ENCODE results near the gene PRKCB. TPM values are rescaled to one million over a fixed set of nuclear protein-coding genes. Genes with fewer than 3 reads are reported as not detected.
"Not testable (repeated sequence)": the region's sequence is repeated elsewhere in the genome, so short reads cannot be mapped to it uniquely, and the experiment has no call there.

The PRKCB gene
- total RNA-seq, 1 experiment from 2014 or later, result 2.0 TPM

DNA sequence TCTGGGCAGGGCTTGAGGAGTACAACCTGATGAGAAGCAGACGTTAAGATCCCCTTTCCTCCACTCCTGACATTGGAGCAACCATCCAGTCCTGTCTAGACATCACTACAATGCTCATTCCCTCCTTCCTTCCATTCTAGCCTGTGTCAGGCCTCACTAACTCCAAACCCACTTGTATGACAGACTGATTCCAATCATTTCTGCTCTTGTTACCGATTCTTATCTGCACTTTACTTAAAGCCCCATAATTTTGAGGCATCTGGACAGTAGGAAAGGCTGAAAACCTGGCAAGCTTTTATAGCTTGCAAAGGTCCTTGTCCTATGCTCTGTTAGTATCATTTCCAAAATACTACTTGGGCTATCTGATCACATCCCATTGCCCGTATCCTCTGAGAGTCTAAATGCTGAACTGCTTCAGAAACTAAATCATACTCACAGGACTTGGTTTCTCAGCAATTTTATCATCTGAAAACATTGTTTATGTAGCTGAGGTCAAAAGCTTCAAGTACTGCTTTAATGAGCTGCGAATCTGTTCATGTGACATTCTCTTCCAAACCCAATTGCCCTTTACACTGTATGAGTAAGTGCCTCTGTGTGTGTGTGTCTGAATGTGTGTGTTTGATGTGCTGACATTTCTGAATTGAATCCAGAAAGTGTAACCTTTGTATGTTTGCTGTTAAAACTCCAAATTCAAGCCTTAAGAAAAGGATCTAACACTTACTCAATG, 363.2 kb downstream of the PRKCB start:
- DNase-seq (ENCODE audit: extremely low read depth, low read depth), result peak; percentile 7

DNA sequence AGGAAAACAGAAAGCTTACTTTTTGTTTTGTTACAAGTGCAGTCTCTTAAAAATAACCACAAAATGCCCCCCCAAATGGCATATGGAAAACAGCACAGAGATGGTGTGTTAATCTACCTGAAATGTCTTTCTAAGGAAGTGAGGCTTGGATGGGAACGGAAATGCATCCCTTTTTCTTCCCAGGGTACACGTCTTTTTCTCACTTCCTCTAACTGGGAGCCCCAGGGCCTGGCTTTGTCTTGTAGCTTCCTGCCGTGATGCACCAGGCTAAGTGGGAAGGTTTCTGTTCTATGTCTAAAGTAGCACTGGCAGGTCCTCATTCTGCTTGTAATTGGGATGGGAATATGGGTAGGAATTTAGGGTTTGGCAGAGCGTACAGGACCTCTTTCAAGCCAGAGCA, 367.9 kb downstream of the PRKCB start:
- no peak for DNase-seq (ENCODE audit: extremely low read depth, low read depth)

DNA sequence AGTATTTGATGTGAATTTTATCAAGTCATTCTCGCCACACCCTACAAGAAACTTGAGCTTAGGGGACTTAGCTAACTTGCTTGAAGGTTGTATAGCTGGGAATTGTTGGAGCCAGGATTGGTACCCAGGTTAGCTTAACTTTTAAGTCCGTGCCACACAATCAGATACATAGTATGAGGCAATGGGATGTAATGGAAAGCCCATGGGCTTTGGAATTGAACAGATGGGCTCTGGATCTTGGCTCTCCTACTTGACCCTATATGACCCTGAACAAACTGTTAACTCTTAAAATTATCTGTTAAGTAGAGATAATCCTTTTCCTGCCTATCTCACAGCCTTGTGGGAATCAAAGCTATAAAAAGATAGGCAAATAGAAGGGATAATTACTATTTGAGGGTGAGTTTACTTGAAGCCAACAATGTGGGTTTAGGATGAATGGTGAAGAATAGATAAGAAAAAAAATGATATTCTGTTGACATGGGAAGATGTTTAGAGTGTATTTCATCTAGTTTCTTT, 368.4 kb downstream of the PRKCB start:
- DNase-seq (ENCODE audit: extremely low read depth, low read depth), result no peak

DNA sequence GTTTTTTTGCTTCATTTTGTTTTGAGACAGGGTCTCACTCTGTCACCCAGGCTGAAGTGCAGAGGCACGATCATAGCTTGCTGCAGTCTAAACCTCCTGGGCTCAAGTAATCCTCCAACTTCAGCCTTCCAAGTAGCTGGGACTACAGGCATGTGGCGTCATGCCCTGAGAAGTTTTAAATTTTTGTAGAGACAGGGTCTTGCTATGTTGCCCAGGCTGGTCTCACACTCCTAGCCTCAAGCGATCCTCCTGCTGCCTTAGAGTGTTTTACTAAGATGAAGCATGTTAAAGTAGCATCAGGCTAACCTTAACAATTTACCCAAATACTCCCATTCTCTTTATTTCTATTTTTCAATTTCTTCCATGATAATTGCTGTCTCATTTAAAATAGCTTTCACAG, 371.1 kb downstream of the PRKCB start:
- no peak for DNase-seq (ENCODE audit: extremely low read depth, low read depth)

DNA sequence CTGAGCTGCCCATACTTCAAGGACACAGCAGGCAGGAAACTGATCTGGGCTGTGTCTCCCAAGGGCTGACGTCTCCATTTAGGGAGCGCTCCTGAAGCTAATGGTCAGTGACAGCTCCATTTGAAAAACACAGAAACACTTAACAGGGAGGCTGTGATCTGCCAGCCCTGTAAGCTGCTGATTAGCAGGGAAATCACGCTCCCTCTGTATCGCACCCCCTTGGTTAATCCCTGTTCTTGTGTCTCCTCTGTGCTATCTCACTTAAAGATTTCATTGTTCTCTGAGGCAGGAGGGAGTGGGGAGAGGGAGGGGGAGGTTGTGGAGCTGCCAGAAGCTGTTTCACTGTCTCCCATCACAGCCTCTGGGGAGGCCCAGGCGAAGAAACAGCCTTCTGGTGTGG, 372.9 kb downstream of the PRKCB start:
- no peak for DNase-seq (ENCODE audit: extremely low read depth, low read depth)

DNA sequence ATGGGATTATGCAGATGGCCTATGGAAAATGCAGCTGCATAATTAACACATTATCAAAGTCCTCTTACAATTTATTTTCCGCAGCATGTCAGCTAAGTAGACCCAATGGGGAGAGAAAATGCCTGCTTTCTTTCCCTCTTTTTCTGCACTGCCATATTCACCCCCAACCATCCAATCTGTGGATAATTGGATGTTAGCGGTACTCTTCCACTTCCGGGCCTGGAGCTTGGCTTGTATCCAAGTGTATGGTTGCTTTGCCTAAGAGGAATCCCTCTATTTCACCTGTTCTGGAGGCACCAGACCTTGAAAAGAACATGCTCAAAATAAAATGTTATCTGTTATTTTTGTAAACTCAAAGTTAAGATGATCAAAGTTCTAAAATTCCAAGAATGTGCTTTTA, 379.2 kb downstream of the PRKCB start:
- DNase-seq (ENCODE audit: extremely low read depth, low read depth), result no peak

DNA sequence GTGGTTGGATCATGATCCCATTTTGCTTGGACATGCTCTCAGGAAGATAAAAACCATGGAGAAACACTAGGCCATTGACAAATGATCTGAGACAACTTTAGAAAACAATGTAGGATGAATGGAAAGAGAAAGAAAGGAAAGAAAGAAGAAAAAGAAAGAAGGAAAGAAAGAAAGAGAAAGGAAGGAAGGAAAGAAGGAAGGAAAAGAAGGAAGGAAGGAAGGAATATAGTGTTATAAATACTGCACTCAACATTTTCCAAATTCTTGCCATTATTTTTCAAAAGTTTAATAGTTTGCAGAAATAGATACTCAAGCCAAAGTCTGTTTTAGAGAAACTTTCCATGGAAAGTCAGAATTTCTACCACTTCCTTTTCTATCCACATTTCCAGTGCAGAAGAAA, 381.2 kb downstream of the PRKCB start:
- DNase-seq (ENCODE audit: extremely low read depth, low read depth), result no peak

DNA sequence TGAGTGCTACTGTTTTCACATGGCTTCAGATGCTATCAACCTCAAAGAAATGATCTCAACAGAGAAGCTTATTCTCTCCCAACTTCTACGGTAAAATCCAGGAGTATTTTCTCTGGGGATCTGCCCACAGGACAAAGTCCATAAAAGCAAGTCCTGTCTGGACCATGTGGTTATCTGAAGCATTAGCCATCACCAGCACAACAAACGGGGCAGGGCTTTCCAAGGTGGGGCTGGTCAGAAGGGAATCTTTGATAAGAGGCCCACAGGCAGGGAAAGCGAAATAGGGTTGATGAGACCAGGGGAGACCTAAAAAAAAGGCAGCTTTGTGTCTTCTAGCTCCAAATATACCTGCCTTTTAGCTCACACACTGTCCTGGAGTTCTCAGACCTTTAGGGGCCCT, 381.7 kb downstream of the PRKCB start:
- DNase-seq (ENCODE audit: extremely low read depth, low read depth), result no peak

DNA sequence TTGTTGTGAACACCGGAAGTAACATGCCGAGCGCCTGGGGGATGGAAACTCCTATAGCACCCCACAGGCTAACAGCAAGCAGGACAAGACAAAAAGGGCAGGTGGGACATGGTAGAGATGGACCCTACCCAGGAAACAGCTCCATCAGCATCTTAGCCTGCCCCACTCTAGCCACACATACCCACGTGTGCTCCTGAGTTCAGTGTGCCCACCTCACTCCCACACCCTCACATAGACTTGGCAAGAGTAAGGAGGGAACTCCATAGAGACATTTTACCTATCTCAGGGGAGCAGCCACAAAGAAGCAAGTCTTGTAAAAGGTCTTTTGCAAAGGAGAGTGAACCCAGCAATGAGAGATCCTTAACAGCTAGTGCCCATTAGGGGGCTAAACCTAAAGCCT, 382.5 kb downstream of the PRKCB start:
- DNase-seq (ENCODE audit: extremely low read depth, low read depth), result no peak

DNA sequence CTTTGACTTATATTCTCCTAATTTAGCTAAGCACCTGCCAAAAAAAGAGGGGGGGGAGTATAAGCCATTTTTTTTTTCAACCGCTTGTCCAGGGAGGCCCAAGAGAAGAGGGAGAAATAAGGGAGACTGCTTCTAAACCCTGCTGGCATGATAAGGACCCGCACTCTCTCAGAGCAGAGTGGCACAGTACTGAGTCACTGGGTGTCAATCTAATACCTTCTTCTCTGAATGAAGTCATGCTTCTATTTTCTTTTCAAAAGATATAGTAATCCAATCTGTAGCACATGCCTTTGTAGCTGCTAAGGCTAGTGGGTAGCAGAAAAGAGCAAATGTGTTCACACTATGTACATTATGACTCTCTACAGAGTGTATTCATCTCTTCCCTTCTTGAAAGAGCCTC, 385.4 kb downstream of the PRKCB start:
- no peak for DNase-seq (ENCODE audit: extremely low read depth, low read depth)

DNA sequence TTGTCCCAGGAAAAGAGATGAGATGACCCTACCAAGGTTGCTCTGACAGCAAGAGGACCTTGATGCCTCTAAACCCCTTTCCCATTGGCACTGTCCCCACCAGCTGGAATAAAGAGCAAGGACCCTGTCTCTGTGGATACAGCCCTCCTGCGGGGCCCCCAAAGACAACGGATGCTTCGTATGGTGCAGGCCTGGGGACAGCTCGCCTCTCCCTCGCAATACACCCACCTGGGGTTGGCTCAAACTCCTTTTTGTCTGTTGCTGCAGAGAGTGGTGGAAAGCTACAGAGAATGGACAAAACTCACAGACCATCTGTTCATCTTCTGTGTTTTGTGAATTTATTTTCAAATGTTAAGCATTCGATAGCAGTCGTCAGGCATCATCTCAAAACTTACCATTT, 392.7 kb downstream of the PRKCB start:
- DNase-seq (ENCODE audit: extremely low read depth, low read depth), result no peak

DNA sequence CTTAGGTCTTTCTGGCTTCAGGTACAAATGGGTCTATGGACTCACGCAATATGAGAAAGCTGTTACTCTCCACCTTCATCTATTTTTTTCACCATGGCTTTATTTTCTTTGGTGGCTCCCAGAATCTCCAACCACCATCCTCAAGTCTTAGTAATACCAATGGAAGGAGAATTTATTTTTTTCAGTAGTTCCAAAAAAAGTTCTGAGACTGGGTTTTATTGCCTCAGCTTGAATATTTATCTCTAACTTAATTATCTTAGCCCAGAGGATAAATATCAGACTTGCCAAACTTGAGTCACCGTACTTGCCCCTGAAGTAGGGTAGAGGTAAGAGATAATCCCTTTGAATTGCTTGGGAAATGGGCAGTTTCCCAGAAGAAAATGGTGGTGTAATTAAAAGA, 397.2 kb downstream of the PRKCB start:
- no peak for DNase-seq (ENCODE audit: extremely low read depth, low read depth)

DNA sequence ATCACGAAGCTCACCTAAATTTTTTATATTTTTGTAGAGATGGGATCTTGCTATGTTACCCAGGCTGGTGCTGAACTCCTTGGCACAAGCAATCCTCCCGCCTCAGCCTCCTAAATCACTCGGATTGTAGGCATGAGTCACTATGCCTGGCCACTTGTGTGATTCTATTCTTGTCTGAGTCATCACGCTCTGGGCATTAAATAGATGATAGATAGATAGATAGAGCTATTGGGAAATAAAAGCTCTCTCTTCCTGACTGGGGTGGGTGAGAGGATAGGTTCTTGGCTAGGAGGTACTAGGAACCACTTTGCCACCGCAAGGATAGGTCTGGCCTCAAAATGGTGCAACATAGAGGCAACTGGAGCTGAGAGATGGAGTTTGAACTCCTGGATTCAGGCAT, 399.0 kb downstream of the PRKCB start:
- no peak for DNase-seq (ENCODE audit: extremely low read depth, low read depth)

DNA sequence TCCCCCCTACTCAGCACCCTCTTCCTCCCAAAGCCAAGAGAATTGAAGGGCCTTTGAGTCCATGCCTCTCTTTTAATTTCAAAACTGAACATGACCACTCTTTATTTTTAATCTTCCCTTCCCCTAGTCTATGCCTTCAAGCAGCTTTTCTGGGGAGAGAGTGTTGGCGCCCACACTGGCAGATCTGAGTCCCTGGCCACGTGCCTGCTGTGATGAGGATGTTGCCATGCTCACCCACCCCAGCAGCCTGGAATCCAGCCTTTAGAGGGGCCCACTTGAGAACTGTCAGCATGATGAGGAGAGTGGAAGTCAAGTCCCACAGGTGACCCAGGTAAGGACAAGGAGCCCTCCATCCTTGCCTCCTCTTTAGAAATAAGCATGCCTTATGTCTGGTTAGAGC, 400.0 kb downstream of the PRKCB start:
- no peak for DNase-seq (ENCODE audit: extremely low read depth, low read depth)

DNA sequence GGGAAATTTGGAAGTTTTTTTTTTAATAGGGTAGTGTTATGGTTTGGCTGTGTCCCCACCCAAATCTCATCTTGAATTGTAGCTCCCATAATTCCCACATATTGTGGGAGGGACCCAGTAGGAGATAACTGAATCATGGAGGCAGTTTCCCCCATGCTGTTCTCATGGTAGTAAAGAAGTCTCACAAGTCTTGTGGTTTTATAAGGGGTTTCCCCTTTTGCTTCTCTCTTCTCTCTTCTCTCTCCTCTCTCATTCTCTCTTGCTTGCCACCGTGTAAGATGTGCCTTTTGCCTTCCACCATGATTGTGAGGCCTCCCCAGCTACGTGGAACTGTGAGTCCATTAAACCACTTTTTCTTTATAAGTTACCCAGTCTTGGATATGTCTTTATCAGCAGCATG, 403.1 kb downstream of the PRKCB start:
- DNase-seq (ENCODE audit: extremely low read depth, low read depth), result not testable (repeated sequence)

DNA sequence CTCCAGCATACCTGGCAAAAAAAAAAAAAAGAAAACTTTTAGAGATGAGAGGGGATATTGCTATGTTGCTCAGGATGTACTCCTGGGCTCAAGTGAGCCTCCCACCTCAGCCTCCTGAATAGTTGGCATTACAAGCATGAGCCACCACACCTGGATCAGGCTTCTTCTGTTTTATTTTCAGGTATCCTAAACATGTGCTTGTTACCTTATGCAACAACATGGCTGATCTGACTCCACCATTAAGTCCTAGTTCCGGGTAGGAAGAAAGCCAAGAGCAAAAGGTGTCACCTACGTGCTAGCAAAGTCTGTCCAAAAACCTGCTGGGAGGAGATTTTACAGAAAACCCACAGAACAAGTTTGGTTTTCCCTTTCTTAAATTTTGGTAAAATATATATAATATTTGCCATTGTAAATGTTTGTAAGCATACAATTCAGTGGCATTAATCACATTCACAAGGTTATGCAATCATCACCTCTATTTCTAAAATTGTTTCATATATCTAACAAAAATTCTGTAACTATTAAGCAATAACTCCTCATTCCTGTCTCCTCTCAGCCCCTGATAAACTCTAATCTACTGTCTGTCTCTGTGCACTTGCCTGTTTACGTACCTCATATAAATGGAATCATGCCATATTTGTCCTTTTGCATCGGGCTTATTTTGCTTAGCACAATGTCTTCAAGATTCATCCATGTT, 411.3 kb downstream of the PRKCB start:
- no peak for DNase-seq (ENCODE audit: extremely low read depth, low read depth)

DNA sequence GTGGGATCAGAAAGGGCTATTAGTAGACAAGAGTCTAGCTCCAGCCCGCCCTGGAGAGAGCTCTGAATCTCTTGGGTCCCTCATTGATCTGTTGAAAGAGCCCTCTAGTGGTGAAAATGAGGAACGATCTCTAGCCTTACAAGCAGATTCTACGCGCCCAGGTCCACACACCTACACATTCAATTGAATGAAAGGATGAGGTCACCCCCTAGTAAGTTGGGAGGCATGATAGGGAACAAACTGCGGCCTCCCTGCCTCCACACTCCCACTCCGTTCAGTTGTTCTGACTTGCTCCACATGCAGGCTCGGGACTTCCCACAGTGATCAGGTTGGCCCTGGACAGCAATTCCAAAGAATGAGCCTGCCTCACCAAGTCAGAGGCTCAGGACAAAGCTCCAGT, 417.4 kb downstream of the PRKCB start:
- DNase-seq (ENCODE audit: extremely low read depth, low read depth), result peak; percentile 47

DNA sequence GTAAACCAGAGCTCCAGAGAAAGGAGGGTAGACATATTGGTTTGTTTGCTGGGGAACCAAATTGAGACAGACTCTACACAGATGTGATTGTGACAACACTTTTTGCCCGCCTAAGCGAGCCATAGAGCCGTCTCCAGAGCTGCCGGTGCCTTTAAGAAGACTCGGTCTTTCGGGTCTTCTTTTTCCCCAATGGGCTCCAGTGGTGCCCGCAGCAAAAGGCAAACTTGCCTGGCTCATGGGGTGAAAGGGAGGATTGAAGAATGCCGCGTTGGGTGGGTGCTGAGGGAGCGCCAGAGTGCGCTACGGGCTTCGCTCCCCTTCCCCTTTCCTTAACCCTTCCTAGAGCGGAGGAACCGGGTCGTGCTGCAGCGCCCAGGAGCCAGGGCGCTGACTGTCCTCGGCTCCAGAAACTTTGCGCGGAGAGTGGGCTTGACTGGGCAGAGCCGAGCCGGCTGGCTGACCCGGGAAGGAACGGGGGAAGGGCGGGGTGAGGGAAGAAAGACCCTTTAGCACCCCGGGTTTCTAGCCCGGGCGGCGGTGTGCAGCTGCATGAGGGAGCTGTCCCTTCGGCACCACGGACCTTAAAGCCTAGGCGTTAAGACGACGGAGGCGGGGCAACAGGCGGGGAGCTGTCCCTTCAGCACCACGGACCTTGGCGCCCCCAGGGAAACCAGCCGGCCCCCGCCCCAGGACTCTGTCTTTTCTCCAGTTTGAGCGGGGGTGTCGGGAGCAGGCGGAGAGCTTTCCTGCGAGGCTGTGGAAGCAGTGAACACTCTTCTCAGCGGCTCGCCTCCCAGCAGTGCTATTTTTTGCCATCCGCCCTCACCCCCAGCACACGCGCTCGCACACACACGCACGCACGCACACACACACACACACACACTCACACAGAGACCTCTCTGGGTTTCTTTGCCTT, 419.9 kb downstream of the PRKCB start, which contains the start of gene CACNG3:
Gene CACNG3, plus strand, starts transcription at position 880 of the 916 bp plus-strand sequence. CDS start 420 bp downstream, outside the sequence.
- DNase-seq (ENCODE audit: extremely low read depth, low read depth), result peak; percentile 48

DNA sequence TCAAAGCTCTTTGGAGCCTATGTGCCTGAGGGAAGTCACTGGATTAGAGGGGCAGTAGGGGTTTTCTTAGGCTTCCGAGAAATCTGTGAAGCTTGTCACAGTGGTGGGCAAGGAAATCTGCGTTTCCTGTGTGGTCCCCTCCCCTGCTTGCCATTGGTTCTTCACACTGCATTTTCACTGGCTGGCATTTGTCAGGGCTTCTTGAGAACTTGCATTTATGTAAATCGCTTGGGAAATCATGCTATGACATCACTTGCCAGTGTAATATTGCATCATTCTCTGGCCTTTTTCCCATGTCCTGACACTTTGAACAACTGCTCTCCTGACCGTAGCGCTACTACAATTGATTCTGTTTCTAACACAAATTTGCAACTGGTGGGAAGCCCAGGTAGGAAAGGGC, 422.2 kb downstream of the PRKCB start:
- DNase-seq (ENCODE audit: extremely low read depth, low read depth), result no peak

DNA sequence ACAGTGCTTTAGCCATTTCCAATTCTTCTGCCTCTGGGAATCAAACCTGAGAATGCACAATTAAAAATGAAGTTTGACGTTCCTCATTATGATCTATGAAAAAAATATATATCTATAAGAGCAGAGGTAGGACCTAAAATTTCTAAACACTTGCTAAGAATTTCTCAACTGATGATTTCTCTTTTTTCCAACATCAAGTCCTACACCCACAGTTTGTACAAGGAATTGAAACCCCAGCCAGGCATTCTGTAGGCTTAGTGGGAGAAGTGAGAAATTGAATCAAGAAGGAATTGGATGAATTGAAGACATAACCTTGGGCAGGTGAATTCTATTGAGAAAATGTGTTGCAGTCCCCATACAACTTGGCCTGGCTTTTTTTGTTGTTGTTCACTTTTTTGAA, 423.0 kb downstream of the PRKCB start:
- DNase-seq (ENCODE audit: extremely low read depth, low read depth), result no peak

DNA sequence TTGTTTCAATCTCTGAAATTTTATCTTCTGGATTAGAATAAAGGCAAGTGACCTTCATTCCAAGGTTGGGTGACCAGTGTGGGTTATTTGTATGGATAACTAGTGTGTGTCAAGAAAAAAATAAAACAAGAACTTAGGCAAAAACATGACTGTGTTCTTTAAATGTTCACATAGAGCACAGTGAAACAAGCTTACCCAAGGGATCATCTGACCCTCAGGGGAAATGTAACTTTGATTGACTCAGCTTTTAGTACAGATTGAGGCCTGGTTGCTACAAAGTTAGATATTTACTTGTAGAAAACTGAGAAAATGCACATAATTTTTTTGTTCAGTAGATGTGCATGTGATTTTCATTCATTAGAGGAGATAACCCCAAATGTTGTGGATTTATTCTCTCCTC, 427.0 kb downstream of the PRKCB start:
- DNase-seq (ENCODE audit: extremely low read depth, low read depth), result no peak
